ENCODE measurements around the gene BHMT.

- TF ChIP-seq CTCF (IDR thresholded peaks at IDR 0.05) (no peak), POLR2A (IDR thresholded peaks at IDR 0.05) (no peak)
These were observed 25.0 kb downstream of the BHMT start for GRCh38 chr5:79136618-79137017.
